Fibroblast of upper back skin (primary cell): ENCODE results near the gene WDFY2.
"Not testable (repeated sequence)": the region's sequence is repeated elsewhere in the genome, so short reads cannot be mapped to it uniquely, and the experiment has no call there.

Source experiments
- DNase-seq: peaks from one replicate; pipeline ENCODE4 v3.0.0-alpha.2; 2013

Gene WDFY2

DNA sequence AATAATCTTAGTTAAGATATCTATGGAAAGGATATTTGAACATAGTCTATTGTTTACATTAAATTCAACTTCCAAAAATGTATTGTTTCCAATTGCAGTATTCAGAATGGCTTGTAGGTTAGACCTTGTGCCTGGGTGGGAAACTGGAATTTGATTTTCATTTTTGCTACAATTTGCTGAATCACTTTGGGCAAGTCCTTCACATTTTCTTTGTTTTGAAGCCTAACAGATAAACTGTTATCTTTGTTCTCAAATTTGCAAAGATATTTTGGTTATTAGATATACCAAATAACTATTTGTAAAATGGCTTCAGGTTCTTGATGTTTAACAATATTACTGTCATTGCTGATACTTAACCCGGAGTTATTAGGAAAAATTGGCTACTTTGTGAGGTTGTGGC lies 82.6 kb downstream of the WDFY2 start:
- DNase-seq, result no peak

DNA sequence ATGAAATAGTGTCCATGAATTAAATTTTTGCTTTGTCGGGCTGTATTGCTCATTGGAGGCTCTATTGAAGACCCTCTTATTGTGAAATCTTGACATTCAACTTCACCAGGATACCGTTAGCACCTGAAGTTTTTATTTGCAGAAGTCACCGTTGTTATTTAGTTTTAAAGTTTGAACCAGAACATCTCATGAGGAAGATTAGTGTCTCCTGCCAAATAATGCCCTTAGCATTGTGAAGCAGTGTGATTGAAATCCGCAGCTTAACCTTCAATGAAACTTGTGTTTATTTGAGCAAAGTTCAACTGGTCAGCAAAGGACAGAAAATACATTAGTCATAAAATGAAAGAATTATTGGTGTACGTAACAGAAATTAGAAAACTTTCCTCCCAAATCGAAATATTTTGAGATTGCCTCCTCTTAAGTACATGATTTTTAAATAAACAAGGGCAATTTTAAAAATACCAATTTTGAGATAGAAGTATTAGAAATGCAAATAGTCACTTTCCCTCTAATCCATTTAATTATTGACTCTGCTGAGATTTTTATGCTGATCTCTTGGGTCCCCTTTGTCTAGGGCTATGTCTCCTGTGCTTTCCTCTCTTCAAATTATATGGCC lies 84.4 kb downstream of the WDFY2 start:
- DNase-seq, result no peak

DNA sequence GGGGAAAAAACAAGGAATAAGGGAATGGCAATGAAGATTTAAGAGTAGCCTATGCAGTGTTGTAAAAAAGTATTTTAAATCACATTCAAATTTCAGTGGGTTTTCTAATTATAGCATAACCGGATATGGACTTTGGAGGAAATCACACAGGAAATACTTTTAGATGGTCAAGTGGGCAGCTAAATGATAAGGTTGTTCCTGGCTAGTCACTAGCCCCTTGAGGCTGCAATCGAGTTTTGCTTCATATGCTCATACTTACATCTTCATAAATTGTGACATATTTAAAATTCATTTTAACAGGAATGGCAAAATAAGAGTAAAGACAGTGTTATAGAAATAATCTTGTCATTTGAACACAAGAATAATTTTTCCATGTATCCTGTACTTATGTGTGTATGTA lies 88.9 kb downstream of the WDFY2 start:
- no peak for DNase-seq

DNA sequence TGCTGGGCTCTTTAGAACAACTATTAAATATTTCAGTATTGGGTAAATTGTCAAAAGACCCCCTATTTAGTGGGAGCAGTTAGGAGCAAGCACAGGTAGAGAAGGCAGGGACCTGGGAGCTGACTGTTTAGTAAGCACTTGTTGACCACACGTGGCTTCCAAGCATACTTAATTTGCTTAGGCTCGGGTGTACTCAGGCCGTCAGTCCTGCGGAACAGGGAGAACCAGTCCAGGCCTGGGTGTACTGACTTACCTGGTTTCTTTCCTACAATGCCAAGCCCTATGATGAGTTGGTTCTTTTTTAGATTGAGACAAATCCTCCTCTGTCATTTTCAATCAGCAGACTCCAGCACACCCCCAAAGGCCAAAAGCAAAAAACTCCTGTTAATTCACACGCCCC lies 90.0 kb downstream of the WDFY2 start:
- no peak for DNase-seq

DNA sequence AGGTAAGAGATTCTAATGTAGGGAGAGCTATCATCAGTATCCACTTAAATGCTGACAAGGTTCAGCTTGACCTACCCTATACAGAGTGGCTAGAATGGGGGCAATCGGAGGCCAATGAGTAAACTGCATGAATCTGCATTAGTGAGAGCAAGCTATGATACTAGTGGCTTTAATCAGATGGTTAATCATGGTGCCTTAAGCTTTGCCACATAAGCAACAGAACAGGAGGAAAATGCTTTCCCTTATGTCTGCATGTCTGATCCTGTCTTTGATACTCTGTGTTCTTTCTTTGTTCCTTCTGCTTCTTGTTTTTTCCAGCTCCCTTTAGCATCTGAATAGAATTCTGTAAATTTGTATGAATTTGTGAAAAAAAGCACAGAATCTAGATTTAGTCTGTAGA lies 91.1 kb downstream of the WDFY2 start:
- no peak for DNase-seq

DNA sequence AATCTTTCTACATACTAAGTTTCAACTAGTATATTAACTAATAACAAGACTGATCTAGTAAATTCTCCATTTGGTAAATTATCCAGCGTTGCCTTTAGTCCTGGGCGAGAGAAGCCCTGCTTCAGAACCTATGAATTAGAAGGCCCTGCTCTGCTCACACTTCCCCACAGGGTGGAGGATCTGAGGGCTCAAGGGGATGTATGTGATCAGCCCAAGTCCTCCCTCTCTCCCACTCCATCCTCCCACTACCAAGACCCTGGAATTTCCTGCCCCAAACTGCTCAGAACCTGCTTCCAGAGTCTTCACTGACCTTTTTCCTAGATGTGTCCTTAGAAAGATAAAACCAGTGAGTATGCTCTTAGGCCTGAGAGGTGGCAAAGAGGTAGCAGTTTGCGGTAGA lies 91.6 kb downstream of the WDFY2 start:
- no peak for DNase-seq

DNA sequence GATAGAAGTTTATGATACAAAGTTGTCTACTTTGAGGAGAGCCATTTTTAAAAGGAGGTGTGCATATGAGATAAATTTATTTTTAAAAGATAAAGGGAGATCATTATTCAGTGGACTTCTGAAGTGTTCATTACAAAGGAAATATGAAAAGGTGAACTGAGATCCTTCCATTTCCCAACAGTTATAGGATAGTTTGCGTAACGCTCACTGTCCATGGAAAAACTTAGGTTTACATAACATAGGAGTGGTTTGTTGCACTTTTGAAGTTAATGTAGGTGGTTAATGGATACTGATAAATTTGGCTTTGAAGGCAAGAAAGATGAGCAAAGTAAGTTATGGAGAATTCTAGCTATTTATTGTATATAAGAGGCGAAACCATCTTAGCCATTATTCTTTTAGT lies 92.5 kb downstream of the WDFY2 start:
- no peak for DNase-seq

DNA sequence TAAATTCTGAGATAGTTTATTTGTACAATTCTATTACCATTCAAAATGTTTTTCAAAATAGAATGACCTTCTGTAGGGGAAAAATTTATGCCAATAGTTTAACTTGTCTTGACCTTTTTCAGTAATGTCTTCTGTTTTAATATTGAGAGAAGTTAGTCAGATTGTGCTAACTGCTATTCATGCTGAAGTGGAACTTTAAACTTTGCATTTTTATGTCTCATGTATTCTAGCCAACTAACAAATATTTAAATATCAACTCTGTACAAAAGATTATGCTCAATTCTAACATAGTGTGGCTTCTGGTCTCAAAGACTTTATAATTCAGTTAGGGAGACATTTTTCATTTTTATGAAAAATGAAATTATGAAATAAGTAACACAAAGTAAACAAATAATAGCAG lies 94.2 kb downstream of the WDFY2 start:
- no peak for DNase-seq

DNA sequence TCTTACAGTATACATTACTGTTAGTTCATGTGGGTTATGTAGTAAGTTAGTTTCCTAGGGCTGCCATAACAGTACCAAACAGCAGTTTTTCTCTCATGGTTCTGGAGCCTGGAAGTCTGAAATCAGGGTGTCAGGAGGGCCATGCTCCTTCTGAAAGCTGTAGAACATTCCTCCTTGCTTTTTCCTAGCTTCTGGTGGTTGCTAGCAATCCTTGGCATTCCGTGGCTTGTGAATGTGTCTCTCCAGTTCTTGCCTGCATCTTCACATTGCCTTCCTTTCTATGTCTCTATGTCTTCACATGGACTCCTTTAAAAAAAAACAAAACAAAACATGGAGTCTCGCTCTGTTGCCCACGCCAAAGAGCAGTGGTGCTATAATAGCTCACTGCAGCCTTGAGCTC lies 95.4 kb downstream of the WDFY2 start:
- peak; percentile 47 for DNase-seq

DNA sequence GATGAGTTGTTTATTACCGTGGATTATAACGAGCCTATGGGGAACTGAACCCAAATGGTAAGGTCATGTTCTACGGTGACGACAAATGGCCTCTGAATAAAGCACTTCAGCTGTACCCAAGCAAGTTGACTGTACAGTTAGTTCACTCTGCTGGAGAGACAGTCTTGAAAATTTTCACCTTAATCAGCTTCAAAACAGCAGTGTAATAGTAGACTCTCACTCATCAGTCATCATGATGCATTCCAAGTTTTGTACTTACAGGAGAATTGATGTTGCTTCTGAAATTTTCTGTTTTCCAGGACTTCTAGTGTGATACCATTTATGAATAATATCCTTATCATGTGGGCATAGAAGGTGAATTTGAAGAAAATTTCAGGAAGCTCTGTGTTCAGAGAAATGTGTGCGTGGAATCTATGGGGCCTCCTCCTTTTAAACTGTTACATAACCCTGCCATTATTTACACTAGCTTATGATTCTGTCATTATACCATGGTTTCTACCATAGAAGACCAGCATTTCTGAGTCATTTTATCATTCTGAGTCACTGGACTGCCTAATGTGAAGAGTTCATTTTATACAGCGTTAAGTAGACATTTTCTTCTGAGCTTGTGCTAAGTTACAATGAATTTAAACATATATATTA lies 96.9 kb downstream of the WDFY2 start:
- DNase-seq, result peak; percentile 78

DNA sequence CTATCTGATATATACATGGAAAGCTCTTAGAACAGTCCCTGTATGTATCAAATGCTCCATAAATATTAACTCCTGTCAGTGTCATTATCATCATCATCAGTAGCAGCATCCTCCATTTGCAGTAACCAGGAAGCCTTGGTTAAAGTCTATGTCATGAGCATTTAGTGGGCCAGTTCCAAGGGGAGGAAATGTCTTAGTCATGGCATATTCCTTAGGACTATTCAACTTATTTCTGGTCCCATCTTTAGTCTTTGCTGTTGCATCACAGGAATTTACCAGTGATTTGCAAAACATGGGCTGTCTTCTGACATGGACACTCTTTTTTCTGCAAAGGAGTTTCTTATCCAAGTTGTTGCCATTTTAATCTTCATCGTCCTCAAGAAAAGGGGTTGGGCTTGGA lies 98.4 kb downstream of the WDFY2 start:
- peak; percentile 40 for DNase-seq

DNA sequence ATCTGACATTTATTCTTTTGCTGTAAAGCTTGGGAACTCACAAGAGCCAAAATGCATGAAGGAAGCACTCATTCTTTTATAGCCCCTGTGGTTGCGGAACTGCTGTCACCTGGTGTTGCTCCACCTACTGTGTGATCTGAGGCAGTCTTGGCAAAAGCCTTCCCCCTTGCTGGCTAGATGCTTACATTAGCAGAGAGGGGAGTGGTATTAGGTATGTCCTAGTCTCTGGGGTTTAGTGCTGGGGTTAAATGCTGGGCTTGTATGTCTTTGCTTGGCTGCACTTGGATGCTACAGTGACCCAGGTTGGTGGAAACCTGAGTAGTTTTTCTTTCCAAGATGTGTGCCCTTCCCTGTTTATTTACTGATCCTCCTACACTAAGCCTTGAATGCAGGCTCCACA lies 99.3 kb downstream of the WDFY2 start:
- DNase-seq, result no peak

DNA sequence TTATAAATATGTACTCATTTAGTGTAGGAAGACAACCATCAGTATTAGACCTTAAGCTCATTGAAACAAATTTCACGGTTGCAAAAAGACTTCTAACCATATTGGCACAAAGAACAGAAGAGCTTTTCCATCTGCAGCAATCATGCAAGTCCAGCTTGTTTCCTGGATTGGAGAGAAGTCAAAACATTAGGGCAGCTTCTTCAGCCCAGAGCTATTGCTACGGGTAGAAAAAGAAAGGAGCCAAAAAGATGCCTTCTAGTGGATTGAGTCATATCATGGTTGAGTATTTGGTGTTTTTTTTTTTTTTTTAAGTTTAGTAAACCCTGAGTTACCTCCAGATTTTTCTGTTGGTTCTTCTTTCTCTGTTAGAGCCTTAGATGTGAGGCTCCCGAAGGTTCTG lies 99.8 kb downstream of the WDFY2 start:
- peak; percentile 36 for DNase-seq

DNA sequence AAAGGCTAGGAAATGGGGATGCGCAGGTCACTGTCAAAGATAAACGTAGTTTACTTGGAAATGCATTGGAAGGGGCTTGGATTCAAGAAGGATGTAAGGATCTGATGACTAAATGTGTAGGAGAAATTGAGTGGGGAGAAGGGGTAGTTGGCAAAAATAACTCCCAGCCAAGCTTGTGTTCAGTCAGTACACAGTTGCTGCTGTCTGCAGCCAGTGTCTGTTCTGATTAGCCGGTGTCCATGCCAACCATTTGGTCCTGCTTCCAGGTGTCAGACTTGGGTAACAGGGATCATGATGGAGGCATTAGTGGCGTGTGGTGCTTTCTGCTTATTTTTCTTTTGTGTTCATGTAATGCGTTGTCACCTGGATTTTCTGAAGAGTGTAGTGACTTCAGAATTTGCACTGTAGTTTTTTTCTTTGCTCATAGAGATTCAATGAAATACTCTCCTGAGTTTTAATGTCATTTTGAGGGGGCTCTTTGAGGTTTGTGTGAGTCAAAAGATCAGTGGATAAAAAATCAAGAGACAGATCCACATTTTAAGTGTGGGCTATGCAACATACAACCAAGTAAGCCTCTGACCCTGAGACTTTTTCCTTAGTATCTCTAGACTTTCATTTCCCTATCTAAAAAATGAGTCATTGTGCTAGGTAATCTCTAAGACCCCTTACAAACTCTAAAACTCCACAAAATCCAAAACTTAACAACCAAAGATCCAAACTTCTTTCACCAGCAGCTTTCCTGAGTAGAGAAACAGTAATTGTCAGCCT lies 103.9 kb downstream of the WDFY2 start:
- no peak for DNase-seq

DNA sequence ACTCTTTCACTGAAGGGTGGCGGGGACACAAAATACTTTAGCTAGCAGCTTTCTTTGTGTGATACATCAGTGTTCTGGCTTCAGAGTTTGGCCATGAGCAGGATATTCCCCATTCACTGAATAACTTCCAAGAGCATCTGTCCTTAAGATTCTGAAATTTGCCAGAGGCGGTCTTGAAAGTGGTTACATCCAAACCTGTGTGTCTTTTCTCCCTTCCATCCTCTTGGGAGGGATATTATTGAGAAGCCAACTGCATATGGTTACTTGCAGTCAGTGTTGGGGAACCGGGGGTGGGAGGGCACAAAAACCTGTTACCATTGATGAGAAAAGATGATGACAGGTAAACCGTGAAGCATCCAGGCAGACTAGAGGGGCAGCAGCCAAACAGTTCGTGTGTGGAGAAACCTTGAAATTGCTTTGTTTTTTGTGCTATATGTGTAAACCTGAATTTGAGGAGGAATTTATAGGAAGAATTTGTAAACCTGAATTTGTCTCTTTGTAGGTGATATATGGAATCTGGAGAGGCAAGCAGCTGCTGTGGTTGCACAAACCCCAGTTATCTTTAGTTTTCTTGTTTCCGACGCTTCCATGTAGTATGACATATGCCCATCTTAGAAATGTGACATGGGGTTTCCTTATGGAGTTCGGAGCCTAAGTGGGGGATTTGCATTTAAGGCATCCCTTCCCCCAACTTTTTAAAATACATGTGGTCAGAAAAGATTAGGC lies 104.8 kb downstream of the WDFY2 start:
- no peak for DNase-seq

DNA sequence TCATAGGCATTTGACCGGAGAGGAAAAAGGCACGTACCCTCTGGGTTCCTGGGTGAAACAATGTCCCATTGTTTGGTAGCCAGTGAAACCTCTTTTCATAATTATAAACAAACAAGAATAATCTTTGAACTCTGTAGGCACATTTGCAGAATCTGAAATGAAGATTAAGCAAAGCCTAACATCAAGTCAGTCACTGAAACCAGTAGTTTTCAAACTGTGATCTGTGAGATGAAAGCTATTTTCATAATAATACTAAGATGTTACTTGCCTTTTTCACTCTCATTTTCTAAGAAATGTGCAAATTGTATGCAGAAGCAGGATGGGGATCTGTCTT lies 105.4 kb downstream of the WDFY2 start:
- DNase-seq, result no peak

DNA sequence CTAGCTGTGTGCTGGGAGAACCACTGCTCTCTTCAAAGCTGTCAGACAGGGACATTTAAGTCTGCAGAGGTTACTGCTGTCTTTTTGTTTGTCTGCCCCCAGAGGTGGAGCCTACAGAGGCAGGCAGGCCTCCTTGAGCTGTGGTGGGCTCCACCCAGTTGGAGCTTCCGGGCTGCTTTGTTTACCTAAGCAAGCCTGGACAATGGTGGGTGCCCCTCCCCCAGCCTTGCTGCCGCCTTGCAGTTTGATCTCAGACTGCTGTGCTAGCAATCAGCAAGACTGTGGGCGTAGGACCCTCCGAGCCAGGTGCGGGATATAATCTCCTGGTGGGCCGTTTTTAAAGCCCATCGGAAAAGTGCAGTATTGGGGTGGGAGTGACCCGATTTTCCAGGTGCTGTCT lies 111.4 kb downstream of the WDFY2 start:
- DNase-seq, result not testable (repeated sequence)

DNA sequence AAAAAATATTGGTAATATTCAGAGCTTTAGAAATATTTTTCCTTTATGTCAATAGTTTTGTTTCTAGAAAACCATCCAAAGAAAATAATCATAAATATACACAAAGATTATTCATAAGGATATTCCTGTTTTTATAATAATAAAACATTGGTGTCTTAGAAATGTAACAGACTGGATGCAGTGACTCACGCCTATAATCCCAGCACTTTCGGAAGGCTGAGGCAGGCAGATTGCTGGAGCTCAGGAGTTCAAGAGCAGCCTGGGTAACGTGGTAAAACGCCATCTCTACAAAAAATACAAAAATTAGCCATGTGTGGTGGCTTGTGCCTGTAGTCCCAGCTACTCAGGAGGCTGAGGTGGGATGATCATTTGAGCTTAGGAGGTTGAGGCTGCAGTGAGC lies 112.9 kb downstream of the WDFY2 start:
- no peak for DNase-seq

DNA sequence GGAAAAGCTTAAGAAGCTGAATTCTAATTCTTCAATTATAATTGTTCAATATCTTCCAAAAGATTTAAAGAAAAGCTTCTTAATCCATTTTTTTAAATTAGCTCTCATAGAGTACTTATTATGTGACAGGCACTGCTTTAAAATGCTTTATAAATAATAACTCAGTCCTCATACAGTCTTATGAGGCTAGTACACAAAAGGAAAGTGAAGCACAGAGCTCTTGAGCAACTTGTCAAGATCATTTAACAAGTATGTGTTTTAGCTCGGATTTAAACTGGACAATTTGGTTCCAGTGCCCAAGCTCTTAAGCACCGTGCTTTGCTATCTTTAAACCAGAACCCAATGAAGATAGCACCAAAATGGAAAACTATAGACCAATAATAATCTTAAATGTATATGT lies 113.6 kb downstream of the WDFY2 start:
- DNase-seq, result no peak

DNA sequence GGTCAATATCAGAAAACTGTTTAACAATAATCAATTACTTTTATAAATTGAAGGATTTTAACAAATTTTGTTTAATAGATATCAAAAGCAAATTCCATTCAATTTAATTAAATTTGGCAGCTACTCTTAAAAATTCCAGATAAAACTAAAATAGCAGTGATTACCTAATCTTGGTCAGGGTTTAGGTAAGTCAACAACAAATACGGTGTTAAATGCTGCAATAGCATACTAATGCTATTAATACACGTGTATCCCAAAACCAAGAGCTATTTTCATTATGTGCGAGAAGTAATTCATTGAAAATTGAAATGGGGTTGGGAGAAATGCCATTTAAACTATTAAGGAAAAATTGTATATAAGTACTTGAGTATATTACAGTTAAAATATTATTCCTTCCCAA lies 114.1 kb downstream of the WDFY2 start:
- no peak for DNase-seq

DNA sequence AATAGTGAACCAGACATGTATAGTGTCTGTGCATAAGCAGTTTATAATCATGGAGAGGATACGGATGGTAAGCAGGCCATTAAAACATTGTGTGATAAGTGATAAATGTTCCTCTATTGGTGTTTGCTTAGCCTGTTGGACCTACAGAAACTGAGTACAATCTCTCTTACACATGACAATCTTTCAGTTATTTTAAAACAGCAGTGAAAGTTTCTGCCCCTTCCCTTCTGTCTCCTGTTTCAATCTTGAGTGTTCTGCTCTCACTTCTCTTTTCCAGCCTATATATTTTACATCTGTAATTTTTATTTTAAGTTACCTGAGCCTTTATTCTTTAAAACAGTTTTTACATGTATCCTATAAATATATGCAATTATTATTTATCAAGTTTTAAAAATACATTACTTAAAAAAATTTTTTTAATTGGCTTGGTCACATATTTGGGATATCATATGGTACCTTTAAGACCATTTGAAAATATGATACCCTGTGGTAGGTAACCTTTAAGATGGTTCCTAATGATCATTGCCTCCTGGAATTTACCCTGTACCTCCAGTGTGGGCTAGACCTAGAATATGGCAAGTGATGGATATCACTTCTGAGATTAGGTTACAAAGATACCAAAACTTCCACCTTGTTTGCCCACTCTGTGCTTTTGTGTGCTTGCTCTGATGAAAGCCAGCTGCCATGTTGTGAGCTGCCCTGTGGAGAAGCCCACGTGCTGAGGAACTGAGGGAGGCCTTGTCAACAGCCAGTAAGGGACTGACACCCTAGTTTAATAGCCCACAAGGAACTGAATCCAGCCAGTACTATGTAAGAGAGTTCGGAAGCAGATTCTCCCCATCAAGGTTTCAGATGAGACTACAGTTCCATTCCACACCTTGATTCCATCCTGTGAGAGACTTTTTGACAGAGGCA lies 120.4 kb downstream of the WDFY2 start:
- no peak for DNase-seq

DNA sequence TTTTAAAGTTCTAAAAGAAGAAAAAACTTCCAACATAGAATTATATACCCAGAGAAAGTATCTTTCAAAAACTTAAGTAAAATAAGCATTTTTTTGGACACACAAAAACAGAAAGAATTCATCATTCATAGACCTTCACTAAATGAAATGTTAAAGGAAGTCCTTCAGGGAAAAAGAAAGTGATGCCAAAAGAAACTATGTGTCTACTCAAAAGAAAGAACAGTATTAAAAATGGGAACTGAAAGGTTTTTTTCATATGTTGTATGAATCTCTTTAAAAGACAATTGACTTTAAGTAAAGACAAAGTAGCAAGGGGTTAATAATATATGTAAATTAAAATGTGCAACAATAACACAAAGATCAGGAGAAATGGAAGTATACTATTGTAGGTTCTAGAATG lies 123.2 kb downstream of the WDFY2 start:
- no peak for DNase-seq

DNA sequence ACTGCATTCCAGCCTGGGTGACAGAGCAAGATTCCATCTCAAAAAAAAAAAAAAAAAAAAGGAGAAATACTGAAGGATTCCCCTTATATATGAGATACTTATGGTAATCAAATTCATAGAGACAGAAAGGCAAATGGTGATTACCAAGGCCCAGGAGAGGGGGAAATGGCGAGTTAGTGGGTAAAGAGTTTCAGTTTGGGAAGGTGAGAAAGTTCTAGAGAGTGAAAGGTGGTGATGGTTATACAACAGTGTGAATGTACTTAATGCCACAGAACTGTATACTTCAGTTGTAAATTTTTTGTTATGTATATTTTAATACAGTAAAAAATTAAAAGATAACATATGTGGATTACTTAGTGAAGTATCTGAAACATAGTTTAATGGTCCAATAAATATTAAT lies 129.5 kb downstream of the WDFY2 start:
- no peak for DNase-seq
